ENCODE data around the gene SPTBN5. TPM values are rescaled to one million over a fixed set of nuclear protein-coding genes. Genes with fewer than 3 reads are reported as not detected.

The SPTBN5 gene
- total and polyA plus RNA-seq, 11 donors, result 0.31 to 5.6 (median 1.7) TPM

DNA sequence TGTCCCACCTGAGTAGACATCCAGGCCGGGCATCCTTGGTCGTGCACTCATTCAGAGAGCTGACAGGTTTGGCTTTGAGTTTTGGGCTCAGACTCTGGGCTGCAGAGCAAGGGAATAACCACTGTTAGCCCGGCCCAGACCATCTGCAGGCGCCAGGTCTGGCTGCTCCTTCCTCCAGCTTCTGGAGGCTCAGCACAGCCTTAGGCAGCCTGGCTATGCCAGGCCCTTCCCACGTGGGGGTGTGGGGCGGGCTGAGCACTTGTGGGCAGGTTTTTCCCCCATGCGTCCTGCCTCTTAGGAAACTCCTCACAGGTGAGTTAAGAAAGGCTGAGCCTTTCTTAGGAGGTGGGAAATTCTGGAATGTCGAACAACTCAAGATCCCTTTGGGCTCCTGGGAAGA is 44.0 kb downstream of the SPTBN5 start:
- Histone ChIP-seq H3K4me3 (no peak overlapping the region), H3K9me3 (no peaks in the 10 kb centered on the region), H3K4me1 (no peaks in the 10 kb centered on the region), H3K27me3 (no peaks in the 10 kb centered on the region), H3K36me3 (peaks cover 0 to 44% (median 32%) of the 10 kb centered on the region in 9 donors), H3K27ac (no peak overlapping the region)
- TF ChIP-seq POLR2A (IDR thresholded peaks at IDR 0.05), result no peak
- TF ChIP-seq CTCF (IDR thresholded peaks at IDR 0.05), result no peak
- ATAC-seq, result no peak
- intact Hi-C loops (cut with DNase I), result no loop called here
- no peak for DNase-seq
- WGBS, 4 donors, result 78 to 87% (median 81%) methylated on average over 6 to 8 of the region's 8 CpGs

DNA sequence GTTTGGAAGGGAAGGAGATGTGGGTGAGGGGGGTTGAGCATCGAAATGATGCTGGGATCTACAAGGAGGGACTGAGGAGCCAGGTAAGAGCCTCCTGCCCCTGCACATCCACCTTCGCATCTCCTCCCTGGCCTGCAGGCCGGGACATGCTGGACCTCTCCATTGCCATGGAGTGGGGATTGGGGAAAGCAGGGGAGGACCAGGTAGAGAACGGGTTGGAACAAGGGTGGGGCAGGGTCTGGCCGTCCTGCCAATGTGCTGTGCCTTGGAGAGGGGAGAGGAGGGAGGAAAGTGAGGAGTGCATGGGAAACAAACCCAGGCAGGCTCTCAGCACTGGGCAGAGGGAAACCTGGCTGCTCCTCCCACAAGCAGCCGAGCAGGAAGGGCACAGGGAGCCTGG is 44.6 kb downstream of the SPTBN5 start:
- no peaks in the 10 kb centered on the region for H3K9me3 ChIP-seq
- ATAC-seq, result no peak
- no peaks in the 10 kb centered on the region for H3K4me1 ChIP-seq
- 85 to 94% (median 90%) methylated on average over 5 to 6 of the region's 6 CpGs for WGBS, 4 donors
- no peak overlapping the region for H3K27ac ChIP-seq
- no peak for DNase-seq
- no peak overlapping the region for H3K4me3 ChIP-seq
- H3K36me3 ChIP-seq, result peaks cover 0 to 50% (median 39%) of the 10 kb centered on the region in 9 donors
- TF ChIP-seq POLR2A (IDR thresholded peaks at IDR 0.05), result no peak
- H3K27me3 ChIP-seq, result no peaks in the 10 kb centered on the region
- intact Hi-C loops (cut with DNase I), result no loop called here

- H3K27me3 ChIP-seq, result no peaks in the 10 kb centered on the region
- TF ChIP-seq POLR2A (IDR thresholded peaks at IDR 0.05), result no peak
- TF ChIP-seq CTCF (IDR thresholded peaks at IDR 0.05), result no peak
Observed at GRCh38 chr15:41848631-41849030, 45.2 kb downstream of the SPTBN5 start.

GRCh38 chr15:41847981-41848380 is 45.9 kb downstream of the SPTBN5 start:
- 87 to 95% (median 92%) methylated on average over 8 to 9 of the region's 9 CpGs for WGBS, 4 donors
- no peak overlapping the region for H3K4me3 ChIP-seq
- intact Hi-C loops (cut with DNase I), result no loop called here
- no peaks in the 10 kb centered on the region for H3K4me1 ChIP-seq
- no peaks in the 10 kb centered on the region for H3K27me3 ChIP-seq
- TF ChIP-seq POLR2A (IDR thresholded peaks at IDR 0.05) (no peak), CTCF (IDR thresholded peaks at IDR 0.05) (no peak)
- H3K27ac ChIP-seq, result no peak overlapping the region
- no peak for DNase-seq
- H3K36me3 ChIP-seq, result peaks cover 0 to 58% (median 39%) of the 10 kb centered on the region in 9 donors
- no peaks in the 10 kb centered on the region for H3K9me3 ChIP-seq
- ATAC-seq, result no peak

More at GRCh38 chr15:41848631-41849030, 45.2 kb downstream of the SPTBN5 start:
- H3K27ac ChIP-seq, result no peak overlapping the region
- DNase-seq, result no peak
- no peak for ATAC-seq
- H3K36me3 ChIP-seq, result peaks cover 0 to 52% (median 39%) of the 10 kb centered on the region in 9 donors
- no peak overlapping the region for H3K4me3 ChIP-seq
- H3K9me3 ChIP-seq, result no peaks in the 10 kb centered on the region
- 80 to 87% (median 82%) methylated on average over 8 to 10 of the region's 10 CpGs for WGBS, 4 donors
- intact Hi-C loops (cut with DNase I), result no loop called here
- H3K4me1 ChIP-seq, result no peaks in the 10 kb centered on the region

GRCh38 chr15:41847206-41847605 is 46.6 kb downstream of the SPTBN5 start:
- H3K27ac ChIP-seq, result no peak overlapping the region
- H3K27me3 ChIP-seq, result no peaks in the 10 kb centered on the region
- H3K4me3 ChIP-seq, result no peak overlapping the region
- TF ChIP-seq POLR2A (IDR thresholded peaks at IDR 0.05), result no peak
- no peak for TF ChIP-seq CTCF (IDR thresholded peaks at IDR 0.05)
- no peak for DNase-seq
- intact Hi-C loops (cut with DNase I), result no loop called here
- no peaks in the 10 kb centered on the region for H3K9me3 ChIP-seq
- H3K4me1 ChIP-seq, result no peaks in the 10 kb centered on the region
- 89 to 94% (median 91%) methylated on average over 14 of the region's 14 CpGs for WGBS, 4 donors
- no peak for ATAC-seq
- peaks cover 0 to 63% (median 39%) of the 10 kb centered on the region in 9 donors for H3K36me3 ChIP-seq

All from heart left ventricle (tissue), 16 donors.